ENCODE measurements around the gene OR6B3.

OR6B3 gene

GRCh38 chr2:240041363-240041762 is 12.0 kb downstream of the OR6B3 start:
- Histone ChIP-seq H3K27me3 (ENCODE audit: insufficient read depth, low read depth) (peaks cover 4% of the 10 kb centered on the region; the same call in 1 of the 2 replicates), H4K20me1 (ENCODE audit: insufficient read depth) (no peaks in the 10 kb centered on the region), H2AFZ (ENCODE audit: low read depth) (no peak overlapping the region), H3K4me1 (ENCODE audit: low read depth, poor library complexity, severe bottlenecking) (no peaks in the 10 kb centered on the region), H3K27ac (no peak overlapping the region), H3K9ac (no peak overlapping the region), H3K79me2 (ENCODE audit: insufficient read depth, low read depth) (no peaks in the 10 kb centered on the region), H3K4me3 (IDR thresholded peaks at IDR 0.05; ENCODE audit: insufficient read depth, low read depth, low read length) (no peak overlapping the region), H3K36me3 (ENCODE audit: insufficient read depth) (no peaks in the 10 kb centered on the region), H3K4me2 (no peak overlapping the region)
- no peak for TF ChIP-seq CTCF (conservative IDR thresholded peaks at IDR 0.05; ENCODE audit: low read depth, low read length)

GRCh38 chr2:240037358-240037757 is 16.0 kb downstream of the OR6B3 start:
- no peak overlapping the region for H3K4me3 ChIP-seq (IDR thresholded peaks at IDR 0.05; ENCODE audit: insufficient read depth, low read depth, low read length)
- H3K79me2 ChIP-seq (ENCODE audit: insufficient read depth, low read depth), result no peaks in the 10 kb centered on the region
- no peaks in the 10 kb centered on the region for H4K20me1 ChIP-seq (ENCODE audit: insufficient read depth)
- no peak overlapping the region for H3K27ac ChIP-seq
- H3K27me3 ChIP-seq (ENCODE audit: insufficient read depth, low read depth), result no peaks in the 10 kb centered on the region
- no peak overlapping the region for H2AFZ ChIP-seq (ENCODE audit: low read depth)
- H3K9ac ChIP-seq, result no peak overlapping the region
- H3K4me2 ChIP-seq, result no peak overlapping the region
- TF ChIP-seq CTCF (conservative IDR thresholded peaks at IDR 0.05; ENCODE audit: low read depth, low read length), result no peak
- H3K4me1 ChIP-seq (ENCODE audit: low read depth, poor library complexity, severe bottlenecking), result no peaks in the 10 kb centered on the region
- no peaks in the 10 kb centered on the region for H3K36me3 ChIP-seq (ENCODE audit: insufficient read depth)

DNA sequence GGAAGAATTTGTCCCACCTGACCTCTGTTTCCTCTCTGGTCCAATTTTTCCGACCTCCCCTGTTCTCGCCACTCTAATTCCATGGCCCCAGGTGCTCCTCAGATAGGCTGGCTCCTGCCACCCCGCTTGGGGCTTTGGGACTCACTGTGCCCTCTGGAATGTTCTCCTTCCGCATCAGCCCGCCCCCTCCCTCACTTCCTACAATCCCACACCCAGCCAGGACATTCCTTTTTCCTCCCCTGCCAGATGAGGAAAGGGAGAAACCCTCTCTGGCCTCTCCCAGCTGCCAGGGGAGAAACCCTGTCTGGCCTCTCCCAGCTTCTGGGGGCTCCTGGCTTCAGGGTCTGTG is 20.0 kb downstream of the OR6B3 start:
- TF ChIP-seq CTCF (conservative IDR thresholded peaks at IDR 0.05; ENCODE audit: low read depth, low read length), result no peak
- H3K9ac ChIP-seq, result no peak overlapping the region
- H3K4me1 ChIP-seq (ENCODE audit: low read depth, poor library complexity, severe bottlenecking), result no peaks in the 10 kb centered on the region
- H3K27ac ChIP-seq, result no peak overlapping the region
- no peak overlapping the region for H3K4me3 ChIP-seq (IDR thresholded peaks at IDR 0.05; ENCODE audit: insufficient read depth, low read depth, low read length)
- H2AFZ ChIP-seq (ENCODE audit: low read depth), result no peak overlapping the region
- H3K79me2 ChIP-seq (ENCODE audit: insufficient read depth, low read depth), result no peaks in the 10 kb centered on the region
- no peaks in the 10 kb centered on the region for H4K20me1 ChIP-seq (ENCODE audit: insufficient read depth)
- no peaks in the 10 kb centered on the region for H3K36me3 ChIP-seq (ENCODE audit: insufficient read depth)
- H3K4me2 ChIP-seq, result no peak overlapping the region
- peaks cover 9% of the 10 kb centered on the region; the same call in 1 of the 2 replicates for H3K27me3 ChIP-seq (ENCODE audit: insufficient read depth, low read depth)

DNA sequence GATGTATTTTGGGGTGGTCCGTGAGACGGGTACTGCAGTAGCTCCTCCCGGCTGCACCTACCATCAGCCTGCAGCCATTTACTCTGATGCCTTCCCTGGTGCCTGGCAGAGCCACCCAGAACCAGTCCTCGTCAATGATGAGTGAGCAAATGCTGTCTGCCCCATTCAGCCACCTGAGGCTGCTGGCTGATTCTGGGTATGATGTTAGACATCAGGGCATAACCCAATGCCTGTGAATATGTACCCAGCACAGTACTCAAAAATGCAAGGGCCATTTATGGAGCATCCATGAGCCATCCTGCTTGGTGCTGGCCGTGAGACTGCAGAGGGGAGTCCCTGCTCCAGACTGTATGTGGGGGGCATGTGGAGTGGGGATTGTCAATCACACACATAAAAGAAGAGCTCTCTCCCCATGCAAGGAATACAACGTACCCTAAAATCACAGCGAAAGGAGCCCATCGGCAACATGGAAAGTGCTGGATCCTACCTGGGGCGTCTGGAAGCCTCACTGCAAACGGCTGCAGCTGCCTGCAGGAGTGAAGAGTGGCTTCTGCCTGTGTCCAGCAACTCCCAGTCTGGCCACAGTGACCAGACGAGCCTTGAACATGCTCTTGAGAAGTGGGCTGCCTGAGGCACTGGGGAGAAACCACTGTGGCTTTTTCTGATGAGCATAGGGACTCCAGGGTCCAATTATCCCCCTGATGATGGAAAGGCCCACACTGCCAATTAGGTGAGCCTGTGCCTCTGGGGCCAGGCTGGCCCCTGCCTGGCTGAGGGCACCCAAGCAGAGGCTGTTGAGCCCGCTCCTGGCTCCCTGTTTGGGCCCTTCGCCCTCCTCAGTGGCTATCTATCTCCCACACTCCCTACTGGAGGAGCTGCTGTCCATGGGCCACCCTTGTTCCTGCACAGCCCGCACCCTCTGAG is 20.7 kb downstream of the OR6B3 start:
- Histone ChIP-seq H3K4me1 (ENCODE audit: low read depth, poor library complexity, severe bottlenecking) (no peaks in the 10 kb centered on the region), H3K4me2 (no peak overlapping the region), H3K79me2 (ENCODE audit: insufficient read depth, low read depth) (no peaks in the 10 kb centered on the region), H4K20me1 (ENCODE audit: insufficient read depth) (no peaks in the 10 kb centered on the region), H3K4me3 (IDR thresholded peaks at IDR 0.05; ENCODE audit: insufficient read depth, low read depth, low read length) (no peak overlapping the region), H2AFZ (ENCODE audit: low read depth) (no peak overlapping the region), H3K27me3 (ENCODE audit: insufficient read depth, low read depth) (peaks cover 9% of the 10 kb centered on the region; the same call in 1 of the 2 replicates), H3K27ac (no peak overlapping the region), H3K9ac (no peak overlapping the region), H3K36me3 (ENCODE audit: insufficient read depth) (no peaks in the 10 kb centered on the region)
- no peak for TF ChIP-seq CTCF (conservative IDR thresholded peaks at IDR 0.05; ENCODE audit: low read depth, low read length)
